Skeletal muscle tissue (tissue), 4 donors: ENCODE results near the gene IRAK4. TPM values are rescaled to one million over a fixed set of nuclear protein-coding genes. Genes with fewer than 3 reads are reported as not detected.

Experiments
- H3K27ac ChIP-seq: one replicate; pipeline ENCODE4 v1.7.0; 2013; ENCODE audit warnings: mild to moderate bottlenecking, low read depth, low read length, inconsistent platforms
- H3K27me3 ChIP-seq, 3 donors: one replicate each; pipeline ENCODE4 v1.7.0; 2013; ENCODE audit warnings: low read length in 3 of 3; ENCODE audit not compliant: control insufficient read depth in 3 of 3, insufficient read depth in 3 of 3
- H3K36me3 ChIP-seq, 3 donors: one replicate each; pipeline ENCODE4 v1.7.0; 2013; ENCODE audit warnings: low read length in 3 of 3; ENCODE audit not compliant: control insufficient read depth in 3 of 3, insufficient read depth in 3 of 3
- H3K4me1 ChIP-seq, 3 donors: one replicate each; pipeline ENCODE4 v1.7.0; 2013; ENCODE audit warnings: low read length in 3 of 3, mild to moderate bottlenecking in 3 of 3; ENCODE audit not compliant: control insufficient read depth in 3 of 3, insufficient read depth in 3 of 3
- H3K4me3 ChIP-seq, 3 donors: one replicate each; pipeline ENCODE4 v1.7.0; 2013; ENCODE audit warnings: low read length in 3 of 3
- H3K9ac ChIP-seq, 3 donors: one replicate each; pipeline ENCODE4 v1.7.0; 2013; ENCODE audit warnings: low read length in 3 of 3, mild to moderate bottlenecking in 3 of 3, moderate library complexity in 2 of 3, low read depth in 1 of 3
- H3K9me3 ChIP-seq, 3 donors: one replicate each; pipeline ENCODE4 v1.7.0; 2013; ENCODE audit warnings: low read length in 3 of 3; ENCODE audit not compliant: control insufficient read depth in 3 of 3
- total RNA-seq: library from RNA; depleted of rRNA; stranded (reverse); fragments of >200 nt; gene quantifications from one replicate; pipeline ENCODE4 v1.2.3, GENCODE V29; 2014
- donor health status: Osteomylitis.

The IRAK4 gene
- total RNA-seq, 1 donor from 2014 or later: 7.3 TPM

DNA sequence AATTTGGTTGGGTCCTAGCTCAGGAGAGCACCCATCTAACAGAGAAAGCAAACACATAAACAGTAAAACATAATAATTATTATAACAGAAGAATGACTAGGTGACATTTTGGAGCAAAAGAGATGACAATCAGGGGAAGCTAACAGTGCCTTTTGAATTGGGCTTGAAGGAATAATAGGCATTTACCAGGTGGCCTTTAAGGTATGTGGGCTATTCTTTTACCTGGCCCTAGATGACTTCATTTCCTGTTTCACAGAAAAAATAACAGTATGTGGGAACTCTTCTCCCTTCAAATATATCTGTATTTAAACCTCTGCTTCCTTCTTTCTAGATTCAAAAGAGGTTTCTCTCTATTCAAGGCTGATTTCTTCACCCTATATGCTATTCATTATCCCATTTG, 3.8 kb downstream of the IRAK4 start:
- no peaks in the 10 kb centered on the region for H3K27me3 ChIP-seq
- H3K9ac ChIP-seq: no peak overlapping the region
- H3K4me3 ChIP-seq: no peak overlapping the region
- no peak overlapping the region for H3K27ac ChIP-seq
- no peaks in the 10 kb centered on the region for H3K9me3 ChIP-seq
- H3K4me1 ChIP-seq: peaks cover 7 to 21% (median 15%) of the 10 kb centered on the region in 3 donors
- no peaks in the 10 kb centered on the region for H3K36me3 ChIP-seq

DNA sequence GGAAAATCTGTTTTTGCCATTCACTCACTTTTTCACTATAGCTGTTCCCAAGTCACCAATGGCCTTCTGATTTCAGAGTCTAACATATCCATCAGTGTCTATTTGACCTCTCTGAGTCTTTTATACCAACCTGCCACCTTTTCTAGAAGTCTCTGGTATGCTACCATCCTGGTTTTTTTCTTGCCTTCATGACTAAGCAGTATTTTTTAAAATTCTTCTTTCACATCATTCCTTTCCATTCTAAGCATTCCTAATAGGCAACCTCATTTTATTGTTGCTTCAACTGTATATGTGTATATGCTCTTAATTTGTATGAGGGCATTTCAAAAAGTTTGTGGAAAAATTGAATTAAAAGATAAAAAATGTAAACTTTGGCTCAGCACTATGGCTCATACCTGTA, 5.0 kb downstream of the IRAK4 start:
- H3K27ac ChIP-seq: no peak overlapping the region
- H3K4me3 ChIP-seq: no peak overlapping the region
- no peaks in the 10 kb centered on the region for H3K36me3 ChIP-seq
- H3K9ac ChIP-seq: no peak overlapping the region
- H3K4me1 ChIP-seq: peaks cover 3 to 12% (median 7%) of the 10 kb centered on the region in 3 donors
- no peaks in the 10 kb centered on the region for H3K9me3 ChIP-seq
- no peaks in the 10 kb centered on the region for H3K27me3 ChIP-seq

DNA sequence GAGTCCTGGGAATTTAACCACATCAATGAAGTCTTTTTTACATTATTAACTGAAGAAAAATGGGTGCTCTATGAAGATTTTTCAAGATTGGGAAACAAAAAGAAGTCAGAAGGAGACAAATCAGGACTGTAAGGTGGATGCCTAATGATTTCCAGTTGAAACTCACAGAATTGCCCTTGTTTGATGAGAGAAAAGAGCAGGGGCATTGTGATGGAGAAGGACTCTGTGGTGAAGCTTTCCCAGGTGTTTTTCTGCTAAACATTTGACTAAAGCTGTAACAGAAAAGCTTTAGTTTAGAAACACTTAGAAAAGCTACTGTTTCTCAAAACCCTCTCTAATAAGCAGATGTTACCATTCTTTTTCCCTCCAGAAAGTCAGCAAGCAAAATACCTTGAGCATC, 5.8 kb downstream of the IRAK4 start:
- H3K27me3 ChIP-seq: no peaks in the 10 kb centered on the region
- peaks cover 3 to 9% (median 7%) of the 10 kb centered on the region in 3 donors for H3K4me1 ChIP-seq
- H3K4me3 ChIP-seq: no peak overlapping the region
- H3K9me3 ChIP-seq: no peaks in the 10 kb centered on the region
- H3K9ac ChIP-seq: no peak overlapping the region
- H3K36me3 ChIP-seq: peaks cover 0 to 2% (median 0%) of the 10 kb centered on the region in 3 donors
- no peak overlapping the region for H3K27ac ChIP-seq

DNA sequence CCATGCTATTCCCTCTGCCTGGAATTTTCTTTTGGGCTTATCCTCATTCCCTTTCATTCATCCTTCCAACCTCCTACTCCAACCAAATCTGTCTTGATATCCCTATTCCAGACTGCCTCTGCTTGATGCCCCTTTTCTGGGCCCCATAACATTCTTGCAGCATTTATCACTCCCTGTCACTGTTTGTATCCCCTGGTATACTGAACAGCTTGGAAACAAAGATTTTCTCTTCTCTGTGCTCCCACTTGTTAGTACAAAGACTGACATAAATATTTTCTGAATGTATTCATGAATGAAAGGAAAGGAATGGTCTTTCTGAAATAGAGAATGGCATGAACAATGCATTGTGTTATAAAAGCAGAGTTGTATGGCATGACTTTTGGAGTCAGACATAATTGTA, 7.5 kb downstream of the IRAK4 start:
- Histone ChIP-seq H3K4me1 (no peaks in the 10 kb centered on the region), H3K4me3 (no peak overlapping the region), H3K9me3 (no peaks in the 10 kb centered on the region), H3K27ac (no peak overlapping the region), H3K36me3 (peaks cover 1 to 10% (median 2%) of the 10 kb centered on the region in 3 donors), H3K27me3 (no peaks in the 10 kb centered on the region), H3K9ac (no peak overlapping the region)

DNA sequence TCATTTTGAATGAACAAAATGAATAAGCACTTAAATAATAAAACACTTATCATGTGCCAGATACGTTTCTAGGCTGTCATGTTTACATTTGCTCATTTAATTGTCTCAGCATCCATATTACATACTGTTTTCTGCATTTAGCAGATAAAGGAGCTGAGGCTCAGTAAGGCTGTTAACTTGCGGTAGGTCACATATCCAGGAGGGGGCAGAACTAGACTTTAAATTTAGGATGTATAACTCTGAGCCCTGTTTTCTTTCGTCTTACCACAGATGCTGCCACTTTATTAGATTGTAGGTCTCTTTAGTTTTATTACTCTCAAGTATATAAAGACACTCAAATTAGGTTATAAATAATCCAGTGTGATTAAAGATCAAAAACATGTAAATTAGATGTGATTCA, 17.7 kb downstream of the IRAK4 start:
- no peak overlapping the region for H3K27ac ChIP-seq
- no peaks in the 10 kb centered on the region for H3K4me1 ChIP-seq
- H3K36me3 ChIP-seq: peaks cover 0 to 41% (median 22%) of the 10 kb centered on the region in 3 donors
- no peaks in the 10 kb centered on the region for H3K27me3 ChIP-seq
- H3K4me3 ChIP-seq: no peak overlapping the region
- no peak overlapping the region for H3K9ac ChIP-seq
- no peaks in the 10 kb centered on the region for H3K9me3 ChIP-seq

DNA sequence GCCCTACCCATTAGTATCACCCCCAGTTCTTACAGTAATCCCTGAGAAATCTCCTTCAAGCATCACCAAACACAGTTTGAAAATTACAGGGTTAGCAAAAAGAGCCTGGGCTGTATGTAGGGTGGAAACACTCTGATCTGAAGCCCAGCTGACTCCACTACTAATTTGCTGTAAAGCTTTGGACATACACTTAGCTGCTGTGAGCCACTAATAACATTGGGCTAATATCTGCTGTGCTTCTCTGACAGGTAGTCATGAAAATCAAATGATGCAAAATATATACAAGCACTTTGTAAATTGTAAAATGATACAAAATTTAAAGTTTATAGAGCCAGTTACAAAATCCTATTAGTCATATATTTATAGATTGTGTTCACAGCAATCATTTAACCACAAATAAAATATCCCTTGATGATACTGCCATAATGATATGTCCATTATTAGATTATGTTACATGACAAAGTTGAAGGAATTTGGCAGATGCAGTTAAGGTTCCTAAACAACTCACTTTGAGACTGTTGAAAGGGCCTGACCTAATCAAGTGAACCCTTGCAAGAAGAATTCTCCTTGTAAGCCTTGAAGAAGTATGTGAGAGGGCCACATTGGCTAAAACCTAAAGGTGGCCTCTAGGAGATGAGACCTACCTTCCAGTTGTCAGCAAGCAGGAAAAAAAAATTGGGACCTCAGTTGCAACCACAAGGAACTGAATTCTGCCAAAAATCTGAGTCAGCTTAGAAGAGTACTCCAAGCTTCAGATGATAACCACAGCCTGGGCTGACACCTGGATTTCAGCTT, 28.3 kb downstream of the IRAK4 start:
- peaks cover 2 to 15% (median 13%) of the 10 kb centered on the region in 3 donors for H3K36me3 ChIP-seq

DNA sequence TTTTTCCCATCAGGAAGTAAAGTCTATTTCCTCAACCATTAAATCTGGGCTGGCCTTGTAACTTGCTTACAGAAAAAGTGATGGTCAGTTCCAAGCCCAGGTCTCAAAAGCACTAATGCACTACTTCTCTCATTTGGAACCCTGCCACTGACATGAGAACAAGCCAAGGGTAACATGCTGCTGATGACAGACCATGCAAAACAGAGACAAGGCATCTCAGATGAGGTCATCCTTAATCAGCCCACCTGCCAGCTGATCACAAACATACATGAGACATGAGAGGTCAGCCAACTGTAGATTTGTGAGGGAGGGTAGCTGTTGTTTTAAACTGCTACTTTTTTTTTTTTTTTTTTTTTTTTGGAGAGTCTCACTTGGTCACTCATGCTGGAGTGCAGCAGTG, 31.2 kb downstream of the IRAK4 start:
- Histone ChIP-seq H3K27ac (no peak overlapping the region), H3K9me3 (no peaks in the 10 kb centered on the region), H3K36me3 (peaks cover 2 to 10% (median 5%) of the 10 kb centered on the region in 3 donors), H3K27me3 (no peaks in the 10 kb centered on the region), H3K4me3 (no peak overlapping the region), H3K9ac (no peak overlapping the region), H3K4me1 (no peaks in the 10 kb centered on the region)

More for the DNA sequence above, 28.3 kb downstream of the IRAK4 start:
- no peaks in the 10 kb centered on the region for H3K4me1 ChIP-seq
- H3K27me3 ChIP-seq: no peaks in the 10 kb centered on the region
- H3K9ac ChIP-seq: no peak overlapping the region
- no peak overlapping the region for H3K4me3 ChIP-seq
- H3K27ac ChIP-seq: no peak overlapping the region
- no peaks in the 10 kb centered on the region for H3K9me3 ChIP-seq

DNA sequence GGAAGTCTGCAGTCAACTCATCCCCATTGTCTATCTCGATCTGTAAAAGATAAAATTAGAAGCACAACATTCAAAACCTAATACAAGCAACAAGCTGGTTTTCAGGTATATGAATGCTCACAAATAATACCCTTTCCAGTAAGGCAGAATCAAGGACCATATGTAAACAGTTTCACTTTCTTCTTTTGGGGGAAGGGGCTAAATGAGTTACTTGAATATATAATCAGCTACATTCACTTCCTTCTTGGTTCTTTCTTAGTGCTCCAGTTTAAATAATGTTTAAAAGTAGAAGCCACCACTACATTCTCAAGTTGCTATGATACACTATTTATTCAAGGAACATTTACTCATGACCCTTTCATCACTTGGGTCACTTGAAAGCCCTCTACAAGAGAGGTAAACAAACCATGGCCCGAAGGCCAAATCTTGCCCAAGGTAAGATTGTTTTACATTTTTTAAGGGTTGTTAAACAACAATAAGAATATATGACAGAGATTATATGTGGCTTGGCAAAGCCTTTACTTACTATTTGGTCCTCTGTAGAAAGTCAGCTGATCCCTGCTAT, 37.0 kb downstream of the IRAK4 start:
- Histone ChIP-seq H3K9me3 (no peaks in the 10 kb centered on the region), H3K9ac (no peak overlapping the region), H3K27me3 (no peaks in the 10 kb centered on the region), H3K4me3 (no peak overlapping the region), H3K36me3 (peaks cover 5 to 46% (median 45%) of the 10 kb centered on the region in 3 donors), H3K4me1 (no peaks in the 10 kb centered on the region), H3K27ac (no peak overlapping the region)

DNA sequence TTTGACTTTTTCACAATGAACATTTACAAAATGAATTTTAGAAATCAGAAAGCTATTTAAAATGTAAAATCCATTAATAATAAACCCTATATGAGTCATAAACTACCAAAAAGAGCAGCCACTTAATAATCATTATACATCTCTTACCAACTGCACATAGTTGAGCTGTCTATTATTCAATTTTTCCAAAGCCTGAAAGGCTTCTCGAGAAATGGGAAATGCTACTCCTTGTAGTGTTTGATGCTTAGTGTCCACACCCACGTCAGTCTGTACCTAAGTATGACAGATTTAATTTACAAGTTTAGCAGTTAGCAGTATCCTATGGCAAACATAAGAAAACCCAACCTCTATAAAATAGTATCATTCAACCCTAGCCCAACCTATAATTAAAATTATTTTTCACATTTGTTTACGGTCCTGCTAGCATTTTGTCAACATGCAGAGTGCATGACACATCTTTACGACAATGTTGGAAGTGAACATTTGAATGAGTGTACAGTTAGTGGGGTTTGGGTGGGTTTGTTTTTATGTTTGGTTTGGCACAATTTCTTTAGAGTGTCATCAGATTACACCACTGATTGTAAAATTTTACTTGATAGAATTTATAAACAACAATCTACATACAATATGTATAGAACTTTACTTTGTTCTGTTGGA, 38.9 kb downstream of the IRAK4 start:
- H3K4me1 ChIP-seq: no peaks in the 10 kb centered on the region
- H3K9ac ChIP-seq: no peak overlapping the region
- no peak overlapping the region for H3K4me3 ChIP-seq
- no peak overlapping the region for H3K27ac ChIP-seq
- H3K9me3 ChIP-seq: no peaks in the 10 kb centered on the region
- H3K36me3 ChIP-seq: peaks cover 7 to 47% (median 46%) of the 10 kb centered on the region in 3 donors
- H3K27me3 ChIP-seq: no peaks in the 10 kb centered on the region
